Measurements from ENCODE around the gene DUSP2.

DNA sequence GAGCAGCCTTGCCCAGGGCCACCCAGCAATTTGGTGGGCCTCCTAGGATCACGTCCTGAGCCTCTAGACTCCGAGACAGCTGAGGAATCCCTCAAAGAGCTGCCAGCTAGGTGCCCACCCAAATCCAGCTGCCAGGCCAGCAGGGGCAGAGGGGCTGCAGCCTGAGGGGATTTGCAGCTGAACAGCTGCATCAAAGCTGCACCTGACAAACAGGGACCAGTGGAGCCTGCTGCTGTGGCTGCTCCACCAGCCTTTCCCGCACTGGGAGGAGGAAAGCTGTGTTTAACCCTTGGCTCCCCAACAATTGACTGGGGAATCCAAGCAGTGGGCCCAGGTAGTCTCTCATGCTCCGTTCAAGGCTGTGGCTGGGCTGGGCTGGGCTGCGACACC lies 37.1 kb downstream of the DUSP2 start:
- TF ChIP-seq POLR2A (IDR thresholded peaks at IDR 0.05; ENCODE audit: low read depth, low read length), result no peak
- TF ChIP-seq ZBED1 (IDR thresholded peaks at IDR 0.05; ENCODE audit: borderline replicate concordance), result no peak
- no peak for TF ChIP-seq NR2C2 (IDR thresholded peaks at IDR 0.05; ENCODE audit: borderline replicate concordance, control insufficient read depth, insufficient read length, low read depth)
- TF ChIP-seq, protein P1, sequence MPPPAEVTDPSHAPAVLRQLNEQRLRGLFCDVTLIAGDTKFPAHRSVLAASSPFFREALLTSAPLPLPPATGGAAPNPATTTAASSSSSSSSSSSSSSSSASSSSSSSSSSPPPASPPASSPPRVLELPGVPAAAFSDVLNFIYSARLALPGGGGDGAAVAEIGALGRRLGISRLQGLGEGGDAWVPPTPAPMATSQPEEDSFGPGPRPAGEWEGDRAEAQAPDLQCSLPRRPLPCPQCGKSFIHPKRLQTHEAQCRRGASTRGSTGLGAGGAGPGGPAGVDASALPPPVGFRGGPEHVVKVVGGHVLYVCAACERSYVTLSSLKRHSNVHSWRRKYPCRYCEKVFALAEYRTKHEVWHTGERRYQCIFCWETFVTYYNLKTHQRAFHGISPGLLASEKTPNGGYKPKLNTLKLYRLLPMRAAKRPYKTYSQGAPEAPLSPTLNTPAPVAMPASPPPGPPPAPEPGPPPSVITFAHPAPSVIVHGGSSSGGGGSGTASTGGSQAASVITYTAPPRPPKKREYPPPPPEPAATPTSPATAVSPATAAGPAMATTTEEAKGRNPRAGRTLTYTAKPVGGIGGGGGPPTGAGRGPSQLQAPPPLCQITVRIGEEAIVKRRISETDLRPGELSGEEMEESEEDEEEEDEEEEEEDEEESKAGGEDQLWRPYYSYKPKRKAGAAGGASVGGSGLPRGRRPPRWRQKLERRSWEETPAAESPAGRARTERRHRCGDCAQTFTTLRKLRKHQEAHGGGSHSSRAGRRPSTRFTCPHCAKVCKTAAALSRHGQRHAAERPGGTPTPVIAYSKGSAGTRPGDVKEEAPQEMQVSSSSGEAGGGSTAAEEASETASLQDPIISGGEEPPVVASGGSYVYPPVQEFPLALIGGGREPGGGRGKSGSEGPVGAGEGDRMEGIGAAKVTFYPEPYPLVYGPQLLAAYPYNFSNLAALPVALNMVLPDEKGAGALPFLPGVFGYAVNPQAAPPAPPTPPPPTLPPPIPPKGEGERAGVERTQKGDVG (CRISPR knock-in tag; IDR thresholded peaks at IDR 0.05), result no peak
- no peak for TF ChIP-seq JUNB (IDR thresholded peaks at IDR 0.05)
- TF ChIP-seq CREB1 (IDR thresholded peaks at IDR 0.05; ENCODE audit: low read depth), result no peak
- no peak for TF ChIP-seq HCFC1 (IDR thresholded peaks at IDR 0.05; ENCODE audit: low read length)
- TF ChIP-seq CTCF (IDR thresholded peaks at IDR 0.05 in 2 of 3, conservative IDR thresholded peaks at IDR 0.05 in 1 of 3; ENCODE audit: control insufficient read depth in 2 of 3, extremely low read depth in 1 of 3, insufficient read depth in 1 of 3, low read depth in 3 of 3, low read length in 3 of 3), result no peak

All from GM12878 (cell line).